Hepatocyte (in vitro differentiated cells): ENCODE data around the gene WDHD1.

Experiments used
- CTCF ChIP-seq: fragments of 200-600 bp; sonication (generic); IDR thresholded peaks from 2 replicates; pipeline ENCODE4 v1.5.1; 2016; ENCODE audit warnings: antibody characterized with exemption, mild to moderate bottlenecking; ENCODE audit not compliant: poor library complexity
- EZH2 ChIP-seq: fragments of 200-600 bp; sonication (generic); IDR thresholded peaks from 2 replicates; pipeline ENCODE4 v1.6.1; 2016; ENCODE audit warnings: antibody characterized with exemption, mild to moderate bottlenecking, borderline replicate concordance

GRCh38 chr14:55019968-55020554 lies 6.8 kb downstream of the WDHD1 start:
- TF ChIP-seq CTCF (no peak), EZH2 (no peak)
